ENCODE results near the gene TXNDC5. TPM values are rescaled to one million over a fixed set of nuclear protein-coding genes. Genes with fewer than 3 reads are reported as not detected.

The TXNDC5 gene
- total RNA-seq, 2 donors from 2014 or later, result 18.0 to 42.5 TPM

DNA sequence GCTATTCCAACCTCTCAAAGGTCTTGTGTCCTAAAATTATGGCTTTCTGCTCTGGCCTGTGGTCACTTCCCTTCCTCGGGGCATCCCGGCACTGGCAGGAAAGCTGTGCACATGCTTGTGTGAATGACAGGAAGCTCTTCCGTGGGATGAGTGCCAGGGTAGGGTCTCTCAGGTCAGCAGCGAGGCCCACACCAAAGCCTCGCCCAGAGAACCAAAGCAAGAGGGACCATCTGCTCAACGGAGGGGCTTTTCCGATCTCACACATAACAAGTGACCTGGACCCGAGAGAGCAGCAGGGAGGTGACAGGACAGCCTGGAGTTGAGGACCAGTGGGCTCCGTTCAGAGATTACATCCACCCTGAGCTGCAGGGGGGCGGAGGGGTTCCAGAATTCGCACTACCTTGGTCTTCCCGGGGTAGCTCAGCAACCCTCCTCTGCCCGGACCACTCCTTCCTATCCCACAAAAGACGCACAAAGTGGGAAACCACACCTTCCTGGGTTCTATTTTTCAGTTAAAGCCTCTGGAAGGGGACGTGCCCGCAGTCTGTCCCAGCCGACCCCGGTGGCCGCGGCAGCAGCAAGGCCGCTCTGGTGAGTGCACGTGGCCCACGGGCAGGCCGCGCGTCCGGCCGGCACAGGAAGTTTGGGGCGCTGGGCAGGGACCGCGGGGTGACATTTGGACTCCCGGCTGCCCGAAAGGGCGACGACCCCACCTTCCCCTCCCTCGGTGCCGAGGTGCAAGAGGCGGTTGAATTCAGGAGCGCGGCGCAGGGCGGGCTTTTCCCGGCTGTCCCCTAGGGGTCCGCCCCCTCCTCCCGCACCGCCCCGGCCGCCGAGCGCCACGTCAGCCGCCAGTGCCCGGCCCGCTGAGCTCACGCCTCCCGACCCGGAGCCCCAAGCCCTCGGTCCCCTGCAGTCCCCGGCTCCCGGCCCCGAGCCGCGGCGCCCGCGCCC, 988 bp downstream of the TXNDC5 start:
- H3K27ac ChIP-seq (ENCODE audit: low read depth, low read length), result no peak overlapping the region

GRCh38 chr6:7907159-7907558, 3.4 kb downstream of the TXNDC5 start:
- Mint-ChIP-seq H3K27me3 (ENCODE audit: insufficient read depth) (peaks cover 74% of the 10 kb centered on the region), H3K9me3 (no peaks in the 10 kb centered on the region), H3K27ac (no peak overlapping the region), H3K36me3 (ENCODE audit: low read depth) (peaks cover 27% of the 10 kb centered on the region), H3K4me1 (peaks cover 4% of the 10 kb centered on the region), H3K4me3 (no peak overlapping the region)
- Histone ChIP-seq H3K27ac (ENCODE audit: low read depth, low read length) (no peak overlapping the region), H3K27me3 (ENCODE audit: control insufficient read depth, insufficient read depth, low read length, poor library complexity, severe bottlenecking) (peaks cover 92% of the 10 kb centered on the region), H3K9ac (ENCODE audit: extremely low read depth, low read length, poor library complexity, severe bottlenecking) (no peak overlapping the region), H3K9me3 (ENCODE audit: control insufficient read depth, low read length) (no peaks in the 10 kb centered on the region), H3K4me3 (ENCODE audit: low read length) (no peak overlapping the region), H3K36me3 (ENCODE audit: control insufficient read depth, insufficient read depth, low read length) (peaks cover 21% of the 10 kb centered on the region), H3K4me1 (ENCODE audit: control insufficient read depth, insufficient read depth, low read length) (no peaks in the 10 kb centered on the region)
- WGBS, 2 experiments (ENCODE audit: insufficient coverage in 1 of 2, insufficient read length in 1 of 2), result 93 to 94% methylated on average over 3 to 4 of the region's 4 CpGs
- DNase-seq, result no peak
- no peak for TF ChIP-seq CTCF (conservative IDR thresholded peaks at IDR 0.05)

More for the DNA sequence above, 988 bp downstream of the TXNDC5 start:
- peak overlapping the region; percentile 64 for H3K9ac ChIP-seq (ENCODE audit: extremely low read depth, low read length, poor library complexity, severe bottlenecking)
- peaks cover 4% of the 10 kb centered on the region for H3K4me1 Mint-ChIP-seq
- H3K4me3 ChIP-seq (ENCODE audit: low read length), result peak overlapping the region; percentile 79
- no peak for TF ChIP-seq CTCF (conservative IDR thresholded peaks at IDR 0.05)
- no peaks in the 10 kb centered on the region for H3K4me1 ChIP-seq (ENCODE audit: control insufficient read depth, insufficient read depth, low read length)
- peak; percentile 84 for DNase-seq
- no peaks in the 10 kb centered on the region for H3K36me3 ChIP-seq (ENCODE audit: control insufficient read depth, insufficient read depth, low read length)
- peaks cover 50% of the 10 kb centered on the region for H3K27me3 Mint-ChIP-seq (ENCODE audit: insufficient read depth)
- H3K27me3 ChIP-seq (ENCODE audit: control insufficient read depth, insufficient read depth, low read length, poor library complexity, severe bottlenecking), result peaks cover 92% of the 10 kb centered on the region
- H3K4me3 Mint-ChIP-seq, result peak overlapping the region; percentile 64
- peaks cover 4% of the 10 kb centered on the region for H3K36me3 Mint-ChIP-seq (ENCODE audit: low read depth)
- WGBS, 2 experiments (ENCODE audit: insufficient coverage in 1 of 2, insufficient read length in 1 of 2), result 1 to 6% methylated on average over 15 to 66 of the region's 66 CpGs
- H3K9me3 Mint-ChIP-seq, result no peaks in the 10 kb centered on the region
- H3K27ac Mint-ChIP-seq, result no peak overlapping the region
- H3K9me3 ChIP-seq (ENCODE audit: control insufficient read depth, low read length), result no peaks in the 10 kb centered on the region

GRCh38 chr6:7906741-7907140, 3.8 kb downstream of the TXNDC5 start:
- no peaks in the 10 kb centered on the region for H3K9me3 ChIP-seq (ENCODE audit: control insufficient read depth, low read length)
- TF ChIP-seq CTCF (conservative IDR thresholded peaks at IDR 0.05), result no peak
- peaks cover 31% of the 10 kb centered on the region for H3K36me3 Mint-ChIP-seq (ENCODE audit: low read depth)
- H3K4me1 ChIP-seq (ENCODE audit: control insufficient read depth, insufficient read depth, low read length), result no peaks in the 10 kb centered on the region
- DNase-seq, result no peak
- peaks cover 78% of the 10 kb centered on the region for H3K27me3 Mint-ChIP-seq (ENCODE audit: insufficient read depth)
- H3K27me3 ChIP-seq (ENCODE audit: control insufficient read depth, insufficient read depth, low read length, poor library complexity, severe bottlenecking), result peaks cover 92% of the 10 kb centered on the region
- H3K9ac ChIP-seq (ENCODE audit: extremely low read depth, low read length, poor library complexity, severe bottlenecking), result no peak overlapping the region
- H3K4me1 Mint-ChIP-seq, result peaks cover 4% of the 10 kb centered on the region
- H3K27ac ChIP-seq (ENCODE audit: low read depth, low read length), result no peak overlapping the region
- H3K4me3 ChIP-seq (ENCODE audit: low read length), result no peak overlapping the region
- peaks cover 25% of the 10 kb centered on the region for H3K36me3 ChIP-seq (ENCODE audit: control insufficient read depth, insufficient read depth, low read length)
- no peaks in the 10 kb centered on the region for H3K9me3 Mint-ChIP-seq
- WGBS, 2 experiments (ENCODE audit: insufficient coverage in 1 of 2, insufficient read length in 1 of 2), result 92 to 100% methylated on average over 4 of the region's 4 CpGs
- no peak overlapping the region for H3K27ac Mint-ChIP-seq
- no peak overlapping the region for H3K4me3 Mint-ChIP-seq
